ENCODE data around the gene LY86. TPM values are rescaled to one million over a fixed set of nuclear protein-coding genes. Genes with fewer than 3 reads are reported as not detected.

Gene LY86
- total and polyA plus RNA-seq, 10 of the 15 experiments (the other 5 are each of a cell fraction or from before 2014, with no cell fraction given) = 68.2 to 457 (median 128) TPM

- DNase-seq (ENCODE audit: low read depth, low spot score) (no peak), FAIRE-seq (no peak), ATAC-seq (peak; percentile 71)
- in situ Hi-C loops (cut with MboI) = no loop called here
- Histone ChIP-seq H3K9ac (ENCODE audit: control insufficient read depth, insufficient read depth, low read length) (no peak overlapping the region), H3K79me2 (ENCODE audit: control insufficient read depth, insufficient read depth, low read length) (no peaks in the 10 kb centered on the region), H3K4me3 (no peak overlapping the region), H3K36me3 (ENCODE audit: control insufficient read depth in 2 of 2, insufficient read depth in 2 of 2, low read length in 1 of 2) (no peaks in the 10 kb centered on the region), H3K27me3 (replicated peaks in 1 of 2; ENCODE audit: control insufficient read depth in 2 of 2, insufficient read depth in 2 of 2, low read length in 1 of 2) (no peaks in the 10 kb centered on the region; a peak in 1 of 4 replicates), H3K9me3 (replicated peaks; ENCODE audit: control insufficient read depth, insufficient read depth, low read length) (peaks cover under 1% of the 10 kb centered on the region; the same call in 2 of the 3 replicates), H2AFZ (ENCODE audit: control insufficient read depth, low read depth, low read length) (no peak overlapping the region), H3K4me2 (ENCODE audit: control insufficient read depth, insufficient read depth) (no peak overlapping the region), H3K4me1 (ENCODE audit: control insufficient read depth, insufficient read depth, low read length) (no peaks in the 10 kb centered on the region), H3K27ac (ENCODE audit: control insufficient read depth, insufficient read depth) (no peak overlapping the region), H4K20me1 (ENCODE audit: control insufficient read depth, insufficient read depth) (no peaks in the 10 kb centered on the region)
- 26% methylated on average over 9 of the region's 9 CpGs for WGBS (ENCODE audit: insufficient coverage, insufficient replicate concordance, low lambda C conversion rate, missing lambda C conversion rate)
- no peak for TF ChIP-seq CHD4 (IDR thresholded peaks at IDR 0.05)
- TF ChIP-seq YY1 (IDR thresholded peaks at IDR 0.05; ENCODE audit: low read depth, low read length) = 0 out of 2 replicates have a peak, but pooled peaks have one; percentile 48
- TF ChIP-seq IKZF1 (conservative IDR thresholded peaks at IDR 0.05) = 0 out of 2 replicates have a peak, but pooled peaks have one; percentile 13
- TF ChIP-seq, protein P1, sequence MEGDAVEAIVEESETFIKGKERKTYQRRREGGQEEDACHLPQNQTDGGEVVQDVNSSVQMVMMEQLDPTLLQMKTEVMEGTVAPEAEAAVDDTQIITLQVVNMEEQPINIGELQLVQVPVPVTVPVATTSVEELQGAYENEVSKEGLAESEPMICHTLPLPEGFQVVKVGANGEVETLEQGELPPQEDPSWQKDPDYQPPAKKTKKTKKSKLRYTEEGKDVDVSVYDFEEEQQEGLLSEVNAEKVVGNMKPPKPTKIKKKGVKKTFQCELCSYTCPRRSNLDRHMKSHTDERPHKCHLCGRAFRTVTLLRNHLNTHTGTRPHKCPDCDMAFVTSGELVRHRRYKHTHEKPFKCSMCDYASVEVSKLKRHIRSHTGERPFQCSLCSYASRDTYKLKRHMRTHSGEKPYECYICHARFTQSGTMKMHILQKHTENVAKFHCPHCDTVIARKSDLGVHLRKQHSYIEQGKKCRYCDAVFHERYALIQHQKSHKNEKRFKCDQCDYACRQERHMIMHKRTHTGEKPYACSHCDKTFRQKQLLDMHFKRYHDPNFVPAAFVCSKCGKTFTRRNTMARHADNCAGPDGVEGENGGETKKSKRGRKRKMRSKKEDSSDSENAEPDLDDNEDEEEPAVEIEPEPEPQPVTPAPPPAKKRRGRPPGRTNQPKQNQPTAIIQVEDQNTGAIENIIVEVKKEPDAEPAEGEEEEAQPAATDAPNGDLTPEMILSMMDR (IDR thresholded peaks at IDR 0.05 in 2 of 3, conservative IDR thresholded peaks at IDR 0.05 in 1 of 3; ENCODE audit: control insufficient read depth in 2 of 3, extremely low read depth in 1 of 3, insufficient read depth in 1 of 3, low read depth in 3 of 3, low read length in 3 of 3) = peak; percentile 53 to 80 (median 66)
- 0 out of 4 replicates have a peak, but pooled peaks of 1 of the 2 experiments have one; percentile 13 for TF ChIP-seq IKZF2 (IDR thresholded peaks at IDR 0.05)
- TF ChIP-seq RAD21 (IDR thresholded peaks at IDR 0.05; ENCODE audit: insufficient read depth, low read depth, low read length) = peak; percentile 75
- peak; percentile 59 for TF ChIP-seq SMC3 (IDR thresholded peaks at IDR 0.05; ENCODE audit: borderline replicate concordance, low read length)
- no peak for TF ChIP-seq BACH1 (IDR thresholded peaks at IDR 0.05; ENCODE audit: borderline replicate concordance)
- BruUV-seq (replicated peaks) = no TSS peak
- ChIA-PET CTCF (interaction anchor here (0.6 to 4.8 kb wide), 35 partner anchors 8 to 903 kb away, joined by 3 to 44 read pairs (median 4); no protein-coding TSS in a partner anchor), RAD21 (ENCODE audit: unreplicated experiment) (interaction anchor here (0.7 to 2.2 kb wide), 12 partner anchors 14 to 919 kb away, joined by 3 to 15 read pairs (median 4); no protein-coding TSS in a partner anchor), SMC1A (ENCODE audit: uncharacterized antibody, unreplicated experiment) (interaction anchor here (0.6 to 2.8 kb wide), 15 partner anchors 8 to 545 kb away, joined by 3 to 10 read pairs (median 4); no protein-coding TSS in a partner anchor), POLR2A (interaction anchor here (1.7 kb wide), 1 partner anchor 20 kb away, joined by 3 read pairs; no protein-coding TSS in a partner anchor)
- intact Hi-C loops (cut with micrococcal nuclease; ENCODE audit: unreplicated experiment) = no loop called here
These were observed 108.5 kb downstream of the LY86 start for GRCh38 chr6:6696867-6697531.

Measured in GM12878 (cell line).